Glutamatergic neuron (in vitro differentiated cells): ENCODE results near the gene LTBR. TPM values are rescaled to one million over a fixed set of nuclear protein-coding genes. Genes with fewer than 3 reads are reported as not detected.
"Not testable (repeated sequence)": the region's sequence is repeated elsewhere in the genome, so short reads cannot be mapped to it uniquely, and the experiment has no call there.

ENCODE experiments used
- DNase-seq: peaks from one replicate; pipeline ENCODE4 v3.0.0; 2022
- H3K27ac Mint-ChIP-seq: one replicate; pipeline ENCODE4 v1.8.0; 2020; ENCODE audit warnings: mild to moderate bottlenecking, mixed read lengths, inconsistent platforms; ENCODE audit not compliant: unreplicated experiment
- H3K27me3 Mint-ChIP-seq: one replicate; pipeline ENCODE4 v1.8.0; 2020; ENCODE audit warnings: mild to moderate bottlenecking, moderate library complexity, mixed read lengths, inconsistent platforms; ENCODE audit not compliant: unreplicated experiment
- H3K36me3 Mint-ChIP-seq: one replicate; pipeline ENCODE4 v1.8.0; 2020; ENCODE audit warnings: mild to moderate bottlenecking, mixed read lengths, inconsistent platforms; ENCODE audit not compliant: unreplicated experiment
- H3K4me1 Mint-ChIP-seq: one replicate; pipeline ENCODE4 v1.8.0; 2020; ENCODE audit warnings: mild to moderate bottlenecking, low read depth, mixed read lengths, inconsistent platforms; ENCODE audit not compliant: unreplicated experiment
- H3K4me3 Mint-ChIP-seq: one replicate; pipeline ENCODE4 v1.8.0; 2020; ENCODE audit warnings: mild to moderate bottlenecking, mixed read lengths, inconsistent platforms; ENCODE audit not compliant: unreplicated experiment
- H3K9me3 Mint-ChIP-seq: one replicate; pipeline ENCODE4 v1.8.0; 2020; ENCODE audit warnings: mild to moderate bottlenecking, moderate library complexity, mixed read lengths, inconsistent platforms; ENCODE audit not compliant: unreplicated experiment
- total RNA-seq: library from RNA; stranded (reverse); fragmentation: NEBNext Ultra II Directional; extraction: Animal tissue kit (Norgen Biotek cat#: 25700); gene quantifications from one replicate; pipeline ENCODE4 v1.2.1, GENCODE V29; 2021; ENCODE audit not compliant: unreplicated experiment
- TF ChIP-seq, protein P1 (sequence below): fragments of 200-600 bp; sonication (generic); IDR thresholded peaks from one replicate; pipeline ENCODE4 v1.5.0; 2021; ENCODE audit not compliant: partially characterized antibody, unreplicated experiment

Gene LTBR
- total RNA-seq, 1 donor from 2014 or later, result not detected

DNA sequence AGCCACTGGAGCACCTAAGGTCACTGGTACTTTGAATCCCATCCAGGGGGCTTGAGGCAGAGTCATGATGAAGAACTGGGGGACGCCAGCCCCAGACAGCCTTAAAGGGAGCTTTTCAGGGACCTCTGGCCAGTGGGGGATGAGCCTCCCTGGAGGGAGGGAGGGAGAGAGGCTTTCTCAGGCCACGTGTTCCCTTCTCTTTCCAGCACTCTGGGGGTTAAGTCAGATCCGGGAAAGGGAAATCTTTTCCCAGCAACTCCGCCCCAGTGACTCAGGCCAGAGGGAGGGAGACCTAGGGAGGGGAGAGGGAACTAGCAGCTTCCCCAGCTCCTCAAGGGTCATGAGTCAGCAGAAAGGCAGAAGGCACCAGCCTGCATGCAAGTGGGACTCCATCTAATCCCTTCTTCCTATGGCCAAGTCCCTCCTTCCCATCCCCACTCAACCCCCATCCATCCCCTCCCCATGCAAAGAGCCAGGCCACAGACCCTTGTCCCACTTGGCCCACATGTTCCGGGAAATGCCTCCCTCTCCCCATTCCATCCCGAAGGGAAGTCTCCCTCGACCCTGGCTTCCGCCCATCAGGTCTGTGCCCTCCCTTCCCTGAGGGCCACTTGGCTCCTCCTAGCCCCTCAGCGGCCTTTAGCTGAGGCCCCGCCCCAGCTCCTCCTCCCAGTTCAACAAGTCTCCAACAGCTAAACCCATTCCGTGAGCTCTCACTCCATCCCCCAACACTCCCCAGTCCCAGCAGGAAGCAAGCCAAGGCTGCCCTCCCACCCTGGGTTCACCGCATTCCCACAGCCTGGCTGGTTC is 47.7 kb upstream of the LTBR start:
- H3K36me3 Mint-ChIP-seq, result no peaks in the 10 kb centered on the region

DNA sequence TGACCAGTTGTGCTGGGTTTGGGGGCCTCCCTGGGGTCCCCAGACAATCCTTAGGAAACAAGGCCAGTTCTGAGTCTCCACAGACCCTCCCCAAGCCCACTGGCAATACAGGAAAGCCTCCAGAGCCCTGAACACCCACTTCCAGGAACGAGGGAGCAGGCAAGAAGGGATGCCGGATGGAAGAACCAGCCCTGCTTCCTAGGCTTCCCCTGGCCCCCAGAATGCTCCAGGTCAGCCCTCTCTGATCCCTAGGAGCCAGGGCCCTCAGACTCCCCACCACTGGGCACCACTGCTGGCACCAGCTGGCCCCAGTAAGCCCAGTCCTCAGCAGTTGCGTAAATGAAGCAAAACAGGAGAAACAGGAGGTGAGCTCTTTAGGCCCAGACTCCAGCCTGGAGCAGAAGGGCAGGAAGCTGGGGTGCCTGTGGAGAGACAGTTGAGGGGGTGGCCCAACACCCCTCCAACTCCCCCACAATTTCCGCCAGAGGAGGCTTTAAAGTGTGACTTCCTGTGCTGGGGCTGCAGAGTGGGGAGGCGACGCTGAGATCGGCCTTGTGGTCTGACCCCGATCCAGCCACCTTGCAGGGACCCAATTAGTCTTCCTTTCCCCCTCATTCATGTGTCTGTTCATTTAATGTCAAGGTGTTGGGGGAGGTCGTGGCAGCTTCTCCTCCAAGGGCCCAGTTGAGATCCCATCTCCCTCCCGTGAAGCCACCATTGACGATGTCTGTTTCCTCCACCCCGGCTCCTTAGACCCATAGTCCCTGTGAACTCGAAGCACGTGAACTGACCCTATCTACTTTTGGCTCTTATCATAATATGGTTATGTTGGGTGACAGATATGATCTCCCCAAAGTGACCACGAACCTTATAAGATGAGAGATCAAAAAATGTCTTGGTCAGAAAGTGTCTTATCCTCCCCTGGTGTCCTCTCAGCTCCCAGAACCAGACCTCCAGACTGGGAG is 46.8 kb upstream of the LTBR start:
- peak overlapping the region; percentile 71 for H3K4me3 Mint-ChIP-seq
- peaks cover 16% of the 10 kb centered on the region for H3K4me1 Mint-ChIP-seq
- H3K27ac Mint-ChIP-seq, result no peak overlapping the region
- peaks cover 4% of the 10 kb centered on the region for H3K9me3 Mint-ChIP-seq
- DNase-seq, result no peak
- no peaks in the 10 kb centered on the region for H3K36me3 Mint-ChIP-seq
- H3K27me3 Mint-ChIP-seq, result peaks cover 6% of the 10 kb centered on the region
- TF ChIP-seq, protein P1, sequence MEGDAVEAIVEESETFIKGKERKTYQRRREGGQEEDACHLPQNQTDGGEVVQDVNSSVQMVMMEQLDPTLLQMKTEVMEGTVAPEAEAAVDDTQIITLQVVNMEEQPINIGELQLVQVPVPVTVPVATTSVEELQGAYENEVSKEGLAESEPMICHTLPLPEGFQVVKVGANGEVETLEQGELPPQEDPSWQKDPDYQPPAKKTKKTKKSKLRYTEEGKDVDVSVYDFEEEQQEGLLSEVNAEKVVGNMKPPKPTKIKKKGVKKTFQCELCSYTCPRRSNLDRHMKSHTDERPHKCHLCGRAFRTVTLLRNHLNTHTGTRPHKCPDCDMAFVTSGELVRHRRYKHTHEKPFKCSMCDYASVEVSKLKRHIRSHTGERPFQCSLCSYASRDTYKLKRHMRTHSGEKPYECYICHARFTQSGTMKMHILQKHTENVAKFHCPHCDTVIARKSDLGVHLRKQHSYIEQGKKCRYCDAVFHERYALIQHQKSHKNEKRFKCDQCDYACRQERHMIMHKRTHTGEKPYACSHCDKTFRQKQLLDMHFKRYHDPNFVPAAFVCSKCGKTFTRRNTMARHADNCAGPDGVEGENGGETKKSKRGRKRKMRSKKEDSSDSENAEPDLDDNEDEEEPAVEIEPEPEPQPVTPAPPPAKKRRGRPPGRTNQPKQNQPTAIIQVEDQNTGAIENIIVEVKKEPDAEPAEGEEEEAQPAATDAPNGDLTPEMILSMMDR, result no peak

More for the DNA sequence above, 47.7 kb upstream of the LTBR start:
- Mint-ChIP-seq H3K9me3 (peaks cover 2% of the 10 kb centered on the region), H3K27me3 (peaks cover 4% of the 10 kb centered on the region), H3K27ac (peak overlapping the region; percentile 59), H3K4me1 (peaks cover 16% of the 10 kb centered on the region), H3K4me3 (peak overlapping the region; percentile 71)
- TF ChIP-seq, protein P1, result no peak
- peak; percentile 66 for DNase-seq

DNA sequence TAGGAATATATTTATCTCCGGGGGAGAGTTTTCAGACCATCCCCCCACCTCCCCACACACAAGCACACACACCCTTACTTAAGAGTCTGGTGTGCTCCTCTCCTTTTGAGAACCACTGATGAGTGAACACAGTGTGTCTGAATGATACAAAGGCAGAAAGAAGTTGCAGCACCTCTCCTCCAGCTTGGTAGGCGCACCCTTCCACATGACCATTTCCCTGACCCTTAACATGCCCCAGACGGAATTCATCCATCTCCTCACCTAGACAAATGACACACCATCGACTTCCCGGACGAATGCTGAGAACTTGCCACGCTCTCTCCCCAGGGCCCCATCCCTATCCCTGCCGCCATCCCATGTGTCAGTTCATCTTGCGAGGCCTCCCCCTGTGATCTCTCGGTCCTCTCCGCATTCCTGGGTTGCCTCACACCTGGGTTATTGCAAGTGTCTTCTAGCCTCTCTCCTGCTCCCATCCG is 46.0 kb upstream of the LTBR start:
- no peak for DNase-seq
- Mint-ChIP-seq H3K4me3 (no peak overlapping the region), H3K4me1 (peaks cover 22% of the 10 kb centered on the region), H3K27ac (no peak overlapping the region), H3K9me3 (peaks cover 7% of the 10 kb centered on the region), H3K27me3 (peaks cover 6% of the 10 kb centered on the region), H3K36me3 (no peaks in the 10 kb centered on the region)
- TF ChIP-seq, protein P1, result no peak

DNA sequence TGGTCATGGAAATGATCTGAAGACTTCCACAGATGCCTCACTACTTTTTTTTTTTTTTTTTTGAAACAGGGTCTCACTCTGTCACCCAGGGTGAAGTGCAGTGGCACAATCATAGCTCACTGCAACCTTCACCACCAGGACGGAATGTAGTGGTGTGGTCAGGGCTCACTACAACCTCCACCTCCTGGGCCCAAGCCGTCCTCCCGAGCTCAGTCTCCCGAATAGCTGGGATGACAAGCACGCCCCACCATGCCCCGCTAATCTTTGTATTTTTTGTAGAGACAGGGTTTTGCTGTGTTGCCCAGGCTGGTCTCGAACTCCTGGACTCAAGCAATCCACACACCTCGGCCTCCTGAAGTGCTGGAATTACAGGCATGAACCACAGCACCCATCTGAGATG is 45.4 kb upstream of the LTBR start:
- not testable (repeated sequence) for H3K36me3 Mint-ChIP-seq, H3K27ac Mint-ChIP-seq, H3K27me3 Mint-ChIP-seq, H3K4me3 Mint-ChIP-seq, H3K9me3 Mint-ChIP-seq, DNase-seq
- H3K4me1 Mint-ChIP-seq, result peaks cover 22% of the 10 kb centered on the region

DNA sequence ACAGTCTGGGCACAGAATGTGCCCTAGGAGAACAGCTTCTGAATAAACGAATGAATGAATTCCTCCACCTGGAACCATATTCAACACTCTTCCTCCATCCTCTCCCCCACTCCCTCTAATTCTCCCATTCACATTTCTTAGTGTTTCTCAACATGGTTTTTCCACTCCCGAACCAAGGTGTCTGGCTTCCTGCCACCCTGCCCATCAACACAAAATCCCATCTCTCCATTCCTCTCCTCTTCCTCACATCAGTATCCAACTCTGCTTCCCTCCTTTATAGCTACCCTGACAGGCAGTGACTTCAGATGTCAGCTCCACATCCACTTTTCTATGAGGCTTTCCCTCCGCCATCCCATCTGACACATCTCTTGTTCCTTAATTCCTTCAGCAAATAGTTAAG is 45.0 kb upstream of the LTBR start:
- peaks cover 5% of the 10 kb centered on the region for H3K27me3 Mint-ChIP-seq
- no peaks in the 10 kb centered on the region for H3K36me3 Mint-ChIP-seq
- no peak for DNase-seq
- H3K27ac Mint-ChIP-seq, result no peak overlapping the region
- no peak overlapping the region for H3K4me3 Mint-ChIP-seq
- H3K4me1 Mint-ChIP-seq, result peaks cover 22% of the 10 kb centered on the region
- H3K9me3 Mint-ChIP-seq, result peaks cover 7% of the 10 kb centered on the region
- TF ChIP-seq, protein P1, result no peak
